Globus pallidus (tissue), 1 donor: ENCODE data around the gene GPER1.

Source experiments
- DNase-seq: peaks from one replicate; pipeline ENCODE4 v3.0.0-alpha.2; 2015; ENCODE audit warnings: low spot score

Gene GPER1

DNA sequence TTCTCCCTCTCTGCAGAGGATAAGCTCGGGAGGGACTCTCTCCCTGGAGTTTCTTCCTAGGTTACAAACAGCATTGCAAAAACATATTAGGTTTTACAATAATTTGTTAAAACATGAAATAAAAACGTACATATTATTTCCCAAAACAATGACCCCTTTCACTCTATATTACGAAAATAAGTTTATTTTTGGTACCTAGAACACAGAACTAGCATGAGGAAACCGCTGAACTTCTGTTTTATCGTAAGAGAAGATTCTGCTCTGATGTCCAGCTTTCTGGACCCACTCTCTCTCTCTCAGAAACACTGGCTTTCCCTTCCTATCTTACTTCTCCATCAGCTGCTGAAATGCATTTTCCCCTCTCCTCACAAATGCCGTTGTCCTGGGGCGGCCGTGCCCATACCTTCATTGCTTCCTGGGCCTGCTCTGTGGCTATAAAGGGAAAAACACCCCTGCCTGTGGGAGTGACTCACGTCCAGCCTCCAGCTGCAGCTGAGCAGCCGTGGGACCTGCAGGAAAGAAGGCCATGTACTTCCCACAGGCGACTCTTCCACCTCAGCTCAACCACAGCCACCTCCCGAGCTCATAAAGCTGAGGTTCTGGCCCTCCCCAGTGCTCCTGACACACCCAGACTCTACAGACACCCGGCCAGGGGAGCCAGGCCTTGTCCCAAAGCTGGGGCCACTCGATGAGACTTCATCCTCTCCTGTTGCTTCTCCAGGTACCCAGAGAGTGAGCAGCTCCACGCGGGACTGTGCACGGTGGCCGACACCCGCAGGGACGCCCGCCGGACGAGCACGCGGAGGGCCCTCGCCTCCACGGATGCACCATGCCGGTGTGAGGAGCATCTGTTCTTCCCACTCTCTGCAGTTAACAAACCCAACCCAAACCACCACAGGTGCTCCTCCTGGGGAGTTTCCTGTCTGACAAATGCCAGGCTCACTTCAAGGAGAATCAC is 3.1 kb downstream of the GPER1 start:
- no peak for DNase-seq

DNA sequence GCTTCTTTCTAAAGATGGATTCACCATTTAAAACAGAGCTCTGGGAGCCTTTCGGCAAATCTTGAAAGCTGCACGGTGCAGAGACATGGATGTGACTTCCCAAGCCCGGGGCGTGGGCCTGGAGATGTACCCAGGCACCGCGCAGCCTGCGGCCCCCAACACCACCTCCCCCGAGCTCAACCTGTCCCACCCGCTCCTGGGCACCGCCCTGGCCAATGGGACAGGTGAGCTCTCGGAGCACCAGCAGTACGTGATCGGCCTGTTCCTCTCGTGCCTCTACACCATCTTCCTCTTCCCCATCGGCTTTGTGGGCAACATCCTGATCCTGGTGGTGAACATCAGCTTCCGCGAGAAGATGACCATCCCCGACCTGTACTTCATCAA is 3.7 kb downstream of the GPER1 start:
- DNase-seq, result no peak

- no peak for DNase-seq
These were observed 4.3 kb downstream of the GPER1 start for GRCh38 chr7:1092161-1092632.

- DNase-seq, result no peak
These were observed 5.0 kb downstream of the GPER1 start for GRCh38 chr7:1092806-1093501.

GRCh38 chr7:1093502-1093843 is 5.6 kb downstream of the GPER1 start:
- DNase-seq, result no peak

DNA sequence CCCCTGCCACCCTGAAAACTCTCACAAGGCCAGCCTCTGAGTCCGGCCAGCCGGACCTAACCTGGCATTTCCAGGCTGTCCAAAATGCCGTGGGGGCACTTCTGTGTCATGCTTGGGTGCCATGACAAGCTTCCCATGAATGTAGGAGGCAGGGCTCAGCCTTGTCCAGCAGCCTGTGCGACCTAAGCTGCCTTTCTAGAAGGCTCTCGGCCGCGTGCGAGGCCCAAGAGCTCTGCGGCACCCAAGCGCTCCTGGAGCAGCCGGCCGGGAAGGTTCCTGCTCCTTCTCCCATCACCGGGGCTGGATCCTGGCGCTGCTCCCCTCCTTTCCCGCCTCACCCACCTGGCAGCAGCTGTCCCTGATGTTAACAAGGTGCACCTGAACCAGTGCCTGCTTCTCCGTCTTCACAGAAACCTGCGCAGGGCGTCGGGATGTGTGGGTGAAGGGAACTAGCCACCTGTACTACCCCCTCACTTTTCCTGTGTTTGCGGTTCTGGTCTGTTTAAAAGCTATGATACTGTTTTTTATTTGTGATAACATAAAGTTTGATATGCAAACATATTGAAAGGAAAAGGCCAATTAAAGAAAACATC is 6.1 kb downstream of the GPER1 start:
- DNase-seq, result no peak

- no peak for DNase-seq
These were observed 7.0 kb downstream of the GPER1 start for GRCh38 chr7:1094870-1095269.

- DNase-seq, result no peak
These were observed 7.8 kb downstream of the GPER1 start for GRCh38 chr7:1095621-1096155.

DNA sequence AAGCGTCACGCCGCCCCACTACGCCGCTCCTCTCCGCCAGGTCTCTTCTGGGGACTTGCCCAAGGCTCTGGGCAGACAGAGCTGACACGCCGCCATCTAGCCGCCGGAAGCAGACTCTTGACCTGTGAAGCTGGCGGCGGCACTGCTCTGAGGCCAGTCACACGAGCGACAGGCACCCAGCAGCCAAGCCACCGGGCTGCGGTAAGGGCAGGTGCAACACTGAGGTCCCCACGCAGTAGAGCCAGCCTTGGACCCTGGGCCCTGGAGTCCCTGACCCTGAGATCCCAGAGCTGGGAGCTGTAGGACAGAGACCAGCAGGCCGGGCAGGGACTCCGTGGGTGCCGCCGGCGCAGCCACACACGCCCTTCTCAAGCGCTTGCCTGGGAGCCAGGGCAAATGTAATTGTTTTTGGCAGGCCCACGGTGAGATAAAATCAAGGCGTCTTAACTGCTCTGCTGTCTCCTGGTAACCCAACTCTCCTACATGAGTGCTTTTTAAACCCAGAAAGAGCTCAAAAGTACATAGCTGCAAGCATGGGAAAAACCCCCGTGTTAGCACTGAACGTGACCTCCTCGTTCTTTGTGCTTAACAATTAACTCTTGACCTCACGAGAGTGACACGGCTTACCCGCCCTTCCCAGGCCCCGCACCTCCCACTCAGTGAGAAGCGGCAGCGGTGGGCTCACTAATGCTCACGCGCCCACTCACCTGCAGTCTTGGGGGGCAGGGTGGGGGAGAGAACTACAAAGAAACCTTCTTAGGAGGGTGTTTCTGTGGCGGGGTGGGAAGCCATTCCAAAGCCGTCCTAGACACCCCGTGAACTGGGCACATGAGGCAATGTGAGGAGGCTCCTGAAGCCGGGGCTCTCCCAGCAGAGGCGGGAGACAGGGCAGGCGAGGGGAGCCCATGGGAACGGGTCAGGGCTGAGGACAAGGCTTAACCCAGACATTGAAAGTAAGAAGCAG is 8.5 kb downstream of the GPER1 start:
- DNase-seq, result no peak

GRCh38 chr7:1097120-1097504 is 9.2 kb downstream of the GPER1 start:
- DNase-seq, result no peak

DNA sequence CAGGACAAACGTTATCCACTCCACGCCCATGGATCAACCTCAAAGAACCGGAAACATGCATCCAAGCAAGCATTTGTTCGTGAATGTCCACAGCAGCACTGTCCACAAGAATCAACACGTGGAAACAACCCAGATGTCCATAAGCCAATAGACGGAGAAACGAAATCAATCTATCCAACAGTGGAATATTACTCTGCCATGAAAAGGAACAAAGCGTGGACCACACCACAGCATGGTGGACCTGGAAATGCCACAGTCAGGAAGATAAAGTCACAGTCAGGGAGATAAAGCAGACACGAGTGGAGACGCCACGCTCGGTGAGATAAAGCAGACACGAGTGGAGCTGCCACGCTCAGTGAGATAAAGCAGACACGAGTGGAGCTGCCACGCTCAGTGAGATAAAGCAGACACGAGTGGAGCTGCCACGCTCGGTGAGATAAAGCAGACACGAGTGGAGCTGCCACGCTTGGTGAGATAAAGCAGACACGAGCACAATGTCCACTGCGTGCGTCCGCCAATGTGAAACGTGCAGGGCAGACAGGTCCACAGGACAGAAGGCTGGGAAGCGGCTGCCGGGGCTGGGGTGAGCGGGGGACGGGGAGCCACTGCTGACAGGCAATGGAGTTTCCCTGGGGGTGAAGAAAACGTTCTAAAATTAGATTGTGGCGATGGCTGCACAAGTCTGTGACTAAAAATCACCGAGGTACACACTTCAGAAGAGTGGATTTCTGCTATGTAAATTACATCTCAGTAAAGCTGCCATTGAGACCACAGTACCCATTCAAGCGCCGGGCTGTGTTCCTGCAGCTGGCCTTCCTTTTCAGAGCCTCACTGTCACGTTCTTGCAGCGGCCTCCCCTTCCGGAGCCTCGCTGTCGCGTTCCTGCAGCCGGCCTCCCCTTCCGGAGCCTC is 10.6 kb downstream of the GPER1 start:
- no peak for DNase-seq

DNA sequence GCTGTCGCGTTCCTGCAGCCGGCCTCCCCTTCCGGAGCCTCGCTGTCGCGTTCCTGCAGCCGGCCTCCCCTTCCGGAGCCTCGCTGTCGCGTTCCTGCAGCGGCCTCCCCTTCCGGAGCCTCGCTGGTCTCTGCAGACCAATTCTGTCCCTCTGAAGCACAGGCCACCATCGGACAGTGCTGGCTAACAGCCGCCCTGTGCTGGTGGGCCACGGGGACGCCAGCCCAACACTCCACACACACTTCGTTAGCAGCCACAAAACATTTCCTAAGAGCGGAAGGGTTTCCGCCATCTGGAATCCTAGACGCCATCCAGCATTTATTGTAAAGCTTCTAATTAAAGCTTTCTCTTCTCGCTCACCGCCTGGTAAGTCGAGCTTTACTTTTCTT is 11.2 kb downstream of the GPER1 start:
- DNase-seq, result no peak

- DNase-seq, result no peak
These were observed 11.7 kb downstream of the GPER1 start for GRCh38 chr7:1099637-1100036.

DNA sequence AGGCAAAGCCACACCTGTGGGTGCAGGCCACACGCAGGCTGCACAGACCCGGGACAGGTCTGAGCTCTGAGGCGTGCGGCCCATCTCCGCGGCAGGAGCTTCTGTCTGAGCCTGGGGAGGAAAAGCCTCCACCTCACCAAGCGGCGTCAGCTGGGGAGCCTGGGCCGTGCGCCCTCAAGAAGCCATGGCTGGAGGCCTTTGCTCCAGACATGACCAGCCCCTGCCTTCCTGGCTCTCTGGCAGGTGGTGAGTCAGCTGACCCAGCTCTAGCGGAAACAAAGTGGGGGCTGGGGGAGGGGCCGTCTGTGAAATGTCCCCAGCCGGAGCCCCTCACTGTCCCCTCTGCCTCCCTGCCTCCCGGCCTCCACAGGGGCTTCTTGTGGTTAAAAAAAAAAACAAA is 12.5 kb downstream of the GPER1 start:
- DNase-seq, result no peak

GRCh38 chr7:1100834-1101562 is 13.1 kb downstream of the GPER1 start:
- no peak for DNase-seq

GRCh38 chr7:1101563-1102431 is 13.9 kb downstream of the GPER1 start:
- DNase-seq, result peak; percentile 20

DNA sequence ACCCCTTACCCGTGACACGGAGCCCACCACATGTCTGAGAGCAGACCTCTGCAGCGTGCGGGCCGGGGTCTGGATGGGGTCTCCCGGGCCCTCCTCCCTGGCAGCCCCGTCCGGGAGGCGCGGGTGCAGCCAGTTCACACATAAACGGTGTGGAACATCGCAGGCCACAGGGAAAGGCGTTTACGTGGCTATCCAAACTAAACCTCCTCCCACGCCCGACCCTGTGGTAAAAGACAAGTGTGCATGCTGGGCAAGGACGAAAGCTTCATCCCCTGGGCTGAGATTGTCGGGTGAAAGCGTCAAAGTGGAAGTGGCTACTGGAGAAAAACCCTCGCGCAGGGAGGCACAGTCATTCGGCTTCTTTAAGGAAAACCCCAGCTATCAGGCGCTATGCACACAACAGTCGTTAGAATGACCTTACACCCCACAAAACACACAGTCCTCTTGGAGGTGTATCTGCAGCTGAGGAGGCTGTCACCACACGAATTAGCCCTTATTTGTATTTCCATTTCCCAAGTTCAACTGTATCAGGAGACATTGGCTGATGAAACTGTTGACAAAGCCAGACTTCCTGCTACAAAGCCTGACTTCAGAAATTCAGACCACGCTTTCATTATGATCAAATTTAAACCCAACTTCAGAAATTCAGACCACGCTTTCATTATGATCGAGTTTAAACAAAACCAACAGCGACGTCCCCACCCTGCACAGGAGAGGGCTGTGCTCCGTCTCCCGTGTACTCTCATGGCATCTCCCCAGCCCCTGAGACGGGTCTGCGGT is 15.3 kb downstream of the GPER1 start:
- DNase-seq, result no peak
